ENCODE measurements around the gene RAD51B.
"Not testable (repeated sequence)": the region's sequence is repeated elsewhere in the genome, so short reads cannot be mapped to it uniquely, and the experiment has no call there.

The RAD51B gene

DNA sequence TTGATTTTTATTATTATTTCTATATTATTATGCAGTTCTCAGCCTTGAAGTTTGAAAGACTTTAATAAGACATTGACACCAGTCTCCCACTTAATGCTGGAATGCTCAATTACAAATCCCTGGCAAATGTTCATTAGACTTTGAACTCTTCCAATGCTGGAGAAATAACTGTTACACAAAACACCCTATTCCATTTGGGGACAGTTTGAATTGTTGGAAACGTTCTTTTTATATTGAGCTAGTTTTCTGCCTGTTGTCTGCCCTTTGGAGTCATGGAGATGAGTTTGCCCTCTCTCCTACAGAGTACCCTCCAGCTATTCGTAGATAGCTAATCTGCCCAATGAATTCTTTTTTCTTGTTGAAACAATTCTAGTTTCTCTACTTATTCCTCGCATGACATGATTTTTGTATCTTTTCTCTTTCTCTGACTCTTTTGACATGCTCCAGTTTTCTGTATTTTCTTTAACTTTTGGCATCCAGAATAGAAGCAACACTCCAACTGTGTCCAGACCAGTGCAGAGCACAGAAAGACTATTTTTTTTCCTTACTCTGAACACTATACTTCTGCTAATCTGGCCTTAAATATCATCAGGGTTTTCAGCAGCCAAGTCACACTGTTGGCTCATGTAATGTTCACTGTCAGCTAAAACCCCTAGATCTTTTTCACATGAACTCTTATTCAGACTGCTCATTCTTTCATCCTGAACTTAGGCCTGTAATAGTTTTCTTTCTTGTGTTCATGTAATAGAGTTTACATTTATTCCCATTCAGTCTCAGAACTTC is 379.3 kb downstream of the RAD51B start:
- DNase-seq (ENCODE audit: low spot score) (no peak), FAIRE-seq (no peak)

- FAIRE-seq = no peak
- peak; percentile 7 for DNase-seq (ENCODE audit: low spot score)
Measured at GRCh38 chr14:68199554-68200151, 380.1 kb downstream of the RAD51B start.

DNA sequence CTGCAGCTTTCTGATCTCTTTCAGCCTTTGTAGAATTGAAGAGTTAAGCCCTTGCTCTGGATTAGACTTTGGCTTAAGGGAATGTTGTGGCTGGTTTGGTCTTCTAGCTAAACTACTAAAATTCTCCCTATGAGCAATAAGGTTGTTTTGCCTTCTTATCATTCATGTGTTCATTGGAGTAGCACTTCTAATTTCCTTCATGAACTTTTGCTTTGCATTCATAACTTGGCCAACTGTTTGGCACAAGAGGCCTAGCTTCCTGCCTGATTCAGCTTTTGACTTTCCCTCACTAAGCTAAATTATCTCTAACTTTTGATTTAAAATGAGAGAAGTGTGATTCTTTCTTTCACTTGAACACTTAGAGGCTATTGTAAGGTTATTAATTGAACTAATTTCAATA is 384.3 kb downstream of the RAD51B start:
- no peak for FAIRE-seq

DNA sequence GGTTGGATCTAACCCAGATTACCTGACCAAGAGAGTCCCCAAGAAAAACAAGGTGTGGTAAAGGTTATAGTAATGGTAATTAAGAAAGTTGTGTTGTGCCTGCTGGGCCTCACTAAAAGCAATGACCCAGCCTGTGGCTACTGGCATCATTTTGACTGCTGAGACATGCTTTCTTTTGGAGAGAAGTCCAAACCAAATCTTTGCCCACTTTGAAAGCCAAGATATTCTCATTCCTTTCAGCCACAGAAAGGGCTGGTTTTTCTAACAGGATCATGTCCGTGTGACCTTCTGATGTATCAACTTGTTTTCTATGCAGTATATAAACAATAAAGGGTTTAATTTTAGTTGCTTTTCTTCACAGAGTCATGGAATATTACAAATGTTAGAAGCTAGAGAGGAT is 388.6 kb downstream of the RAD51B start:
- DNase-seq (ENCODE audit: low spot score) (no peak), FAIRE-seq (no peak)

More for the DNA sequence above, 384.3 kb downstream of the RAD51B start:
- DNase-seq (ENCODE audit: low spot score) = no peak

GRCh38 chr14:68208626-68209317 is 389.2 kb downstream of the RAD51B start:
- DNase-seq (ENCODE audit: low spot score) = no peak
- no peak for FAIRE-seq

- FAIRE-seq (peak; percentile 97), DNase-seq (ENCODE audit: low spot score) (peak; percentile 98)
Measured at GRCh38 chr14:68210729-68211299, 391.2 kb downstream of the RAD51B start.

DNA sequence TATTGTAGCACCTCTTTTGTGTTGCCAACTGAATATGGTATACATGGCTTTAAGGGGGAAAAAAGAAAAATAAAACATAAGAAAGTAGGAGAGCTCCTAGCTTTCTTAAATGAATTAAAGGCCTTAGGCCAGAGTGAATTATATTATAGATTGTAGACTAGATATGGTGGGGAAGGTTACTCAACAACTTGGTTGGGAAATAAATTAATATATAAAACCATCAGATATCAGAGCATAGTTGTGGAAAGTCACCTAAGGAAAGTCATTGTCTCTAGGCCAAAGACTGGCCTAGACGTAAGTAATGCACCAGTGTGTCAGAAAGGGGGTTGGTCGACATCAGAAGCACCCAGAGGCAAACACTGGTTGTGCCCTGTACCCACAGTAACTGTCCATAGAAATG is 391.8 kb downstream of the RAD51B start:
- FAIRE-seq (no peak), DNase-seq (ENCODE audit: low spot score) (no peak)

- FAIRE-seq (no peak), DNase-seq (ENCODE audit: low spot score) (no peak)
Measured at GRCh38 chr14:68211886-68212285, 392.3 kb downstream of the RAD51B start.

- FAIRE-seq = no peak
- no peak for DNase-seq (ENCODE audit: low spot score)
Measured at GRCh38 chr14:68212361-68212760, 392.8 kb downstream of the RAD51B start.

GRCh38 chr14:68214431-68214830 is 394.9 kb downstream of the RAD51B start:
- FAIRE-seq = no peak
- no peak for DNase-seq (ENCODE audit: low spot score)

DNA sequence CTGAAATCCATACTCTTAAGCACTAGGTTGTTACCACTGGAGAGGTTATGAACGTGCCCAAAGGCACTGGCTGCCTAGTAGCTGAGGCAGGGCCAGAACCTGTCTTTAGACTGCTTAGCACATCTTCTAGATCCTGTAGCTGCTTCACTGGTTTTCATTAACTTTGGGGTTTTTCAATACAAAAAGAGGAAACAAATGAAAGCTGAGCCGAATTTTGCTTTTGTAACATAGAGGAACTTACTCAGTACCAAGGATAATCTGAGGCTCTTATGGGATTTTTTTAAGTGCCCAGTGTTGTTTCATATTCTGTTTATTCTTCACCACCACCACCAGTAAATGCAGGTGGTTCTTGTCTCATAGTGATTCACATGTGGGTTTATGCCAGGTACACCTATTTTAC is 396.1 kb downstream of the RAD51B start:
- DNase-seq (ENCODE audit: low spot score) = no peak
- no peak for FAIRE-seq

- DNase-seq (ENCODE audit: low spot score) = no peak
- FAIRE-seq = no peak
Measured at GRCh38 chr14:68216079-68216478, 396.5 kb downstream of the RAD51B start.

GRCh38 chr14:68216957-68217356 is 397.4 kb downstream of the RAD51B start:
- FAIRE-seq (no peak), DNase-seq (ENCODE audit: low spot score) (no peak)

GRCh38 chr14:68217791-68218340 is 398.3 kb downstream of the RAD51B start:
- no peak for DNase-seq (ENCODE audit: low spot score)
- FAIRE-seq = no peak

DNA sequence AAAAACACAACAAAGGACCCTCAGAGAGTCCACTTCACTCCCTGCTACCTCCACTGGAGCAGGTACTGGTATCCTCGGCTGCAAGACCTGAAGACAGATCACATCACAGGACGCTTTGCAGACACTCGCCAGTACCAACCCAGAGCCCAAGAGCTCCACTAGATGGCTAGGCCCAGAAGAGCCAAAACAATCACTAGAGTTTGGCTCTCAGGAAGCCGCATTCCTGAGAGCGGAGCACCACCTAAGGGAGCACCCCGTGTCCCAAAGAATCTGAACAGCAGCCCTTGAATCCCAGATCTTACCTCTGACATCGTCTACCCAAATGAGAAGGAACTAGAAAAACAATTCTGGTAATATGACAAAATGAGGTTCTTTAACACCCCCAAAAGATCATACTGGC is 399.8 kb downstream of the RAD51B start:
- DNase-seq (ENCODE audit: low spot score) = no peak
- FAIRE-seq = no peak

DNA sequence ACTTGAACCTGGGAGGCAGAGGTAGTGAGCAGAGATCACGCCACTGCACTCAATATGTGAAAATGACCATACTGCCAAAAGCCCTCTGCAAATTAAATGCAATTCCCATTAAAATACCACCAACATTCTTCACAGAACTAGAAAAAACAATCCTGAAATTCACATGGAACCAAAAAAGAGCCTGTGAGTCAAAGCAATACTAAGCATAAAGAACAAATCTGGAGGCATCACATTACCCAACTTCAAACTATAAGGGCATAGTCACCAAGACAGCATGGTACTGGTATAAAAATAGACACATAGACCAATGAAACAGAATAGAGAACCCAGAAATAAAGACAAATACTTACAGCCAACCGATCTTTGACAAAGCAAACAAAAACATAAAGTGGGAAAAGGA is 401.5 kb downstream of the RAD51B start:
- DNase-seq (ENCODE audit: low spot score); FAIRE-seq: not testable (repeated sequence)

DNA sequence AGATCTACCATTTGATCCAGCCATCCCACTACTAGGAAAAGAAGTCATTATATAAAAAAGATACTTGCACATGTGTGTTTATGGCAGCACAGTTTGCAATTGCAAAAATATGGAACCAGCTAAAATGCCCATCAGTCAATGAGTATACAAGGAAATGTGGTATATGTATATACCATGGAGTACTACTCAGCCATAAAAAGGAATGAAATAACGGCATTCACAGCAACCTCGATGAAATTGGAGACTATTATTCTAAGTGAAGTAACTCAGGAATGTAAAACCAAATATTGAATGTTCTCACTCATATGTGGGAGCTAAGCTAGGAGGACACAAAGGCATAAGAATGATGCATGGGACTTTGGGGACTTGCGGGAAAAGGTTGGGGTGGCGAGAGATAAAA is 402.6 kb downstream of the RAD51B start:
- FAIRE-seq = no peak
- no peak for DNase-seq (ENCODE audit: low spot score)

GRCh38 chr14:68222726-68223125 is 403.1 kb downstream of the RAD51B start:
- FAIRE-seq (no peak), DNase-seq (ENCODE audit: low spot score) (no peak)

DNA sequence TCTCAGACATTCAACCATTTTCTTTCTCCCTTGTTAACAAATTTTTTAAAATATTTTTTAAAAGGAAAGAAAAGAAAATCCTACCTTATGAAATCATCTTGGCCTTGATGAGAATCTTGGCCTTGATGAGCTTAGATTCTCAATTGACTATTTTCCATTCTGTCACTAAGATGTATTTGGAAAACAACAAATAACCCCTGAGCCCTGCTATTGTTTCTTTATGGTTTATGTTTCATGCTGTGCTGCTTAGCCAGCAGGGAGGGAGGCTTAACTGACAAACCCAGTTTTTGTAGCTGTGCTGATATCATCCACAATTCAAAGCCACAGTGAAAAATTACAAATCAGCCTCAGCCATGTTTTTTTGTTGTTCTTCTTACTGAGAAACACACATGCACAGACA is 404.1 kb downstream of the RAD51B start:
- DNase-seq (ENCODE audit: low spot score) (no peak), FAIRE-seq (no peak)

DNA sequence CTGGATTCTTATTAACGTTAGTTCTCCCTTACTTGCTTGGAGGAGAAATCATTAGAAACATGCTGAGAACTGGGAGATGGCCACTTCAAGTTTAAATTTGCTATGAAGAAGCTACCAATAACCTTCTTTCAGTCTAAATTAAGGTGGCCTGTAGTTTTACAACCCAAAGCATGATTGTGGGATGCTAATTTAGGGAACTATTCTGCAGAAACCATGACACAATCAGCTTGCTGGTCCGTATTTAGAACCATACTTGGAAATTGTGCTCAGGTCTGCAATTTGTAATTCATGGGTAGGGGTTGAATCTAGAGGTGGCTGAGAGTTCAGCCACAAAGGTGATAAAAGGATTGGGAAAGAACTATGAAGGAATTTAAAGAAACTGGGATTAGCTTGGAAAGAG is 405.7 kb downstream of the RAD51B start:
- no peak for DNase-seq (ENCODE audit: low spot score)
- no peak for FAIRE-seq

GRCh38 chr14:68226523-68226922 is 406.9 kb downstream of the RAD51B start:
- DNase-seq (ENCODE audit: low spot score) (no peak), FAIRE-seq (no peak)

DNA sequence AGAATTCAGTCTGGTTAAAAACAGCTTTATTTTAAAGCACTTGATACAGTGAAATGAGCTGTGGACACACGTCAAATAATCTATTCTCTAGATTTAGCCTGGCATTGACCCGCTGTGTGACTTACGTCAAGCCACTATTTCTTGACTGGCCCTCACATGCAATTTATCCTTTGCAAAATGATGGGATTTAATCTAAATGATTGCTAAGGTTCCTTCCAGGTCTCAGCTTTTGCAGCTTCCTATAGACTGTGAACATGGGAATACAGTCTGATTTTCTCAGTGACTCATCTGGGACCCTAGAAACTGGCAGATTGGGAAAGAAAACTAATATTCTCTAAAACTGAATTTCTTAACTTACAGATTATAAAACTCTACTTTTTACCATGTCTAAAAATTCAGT is 409.1 kb downstream of the RAD51B start:
- no peak for FAIRE-seq
- DNase-seq (ENCODE audit: low spot score) = no peak

Data from RCC 7860 (cell line).